IMR-90 (cell line): Measurements from ENCODE around the gene TBX3. TPM values are rescaled to one million over a fixed set of nuclear protein-coding genes. Genes with fewer than 3 reads are reported as not detected.
A peak's percentile ranks its signal among the peaks of the same experiment; 100 is the strongest.

Experiments
- ATAC-seq: fragments of 200-7000 bp; cut with Tn5 transposase; 2 replicates; pipeline ENCODE4 v1.9.1; 2020; ENCODE audit warnings: low read depth, mild to moderate bottlenecking, moderate library complexity
- BruUV-seq: library from RNA; stranded (reverse); fragments of 400-500 nt; replicated peaks from 2 replicates; lab custom pipeline; 2021; lab: Mats Ljungman, UMichigan
- CTCF ChIA-PET: fragments of 300-600 bp; formaldehyde crosslinking; extraction: SDS; loops from one replicate; lab custom pipeline; 2021; ENCODE audit warnings: antibody characterized with exemption; lab: Yijun Ruan, JAX
- POLR2A ChIA-PET: fragments of 300-600 bp; sonication (Branson Sonifier 250); formaldehyde crosslinking; loops from one replicate; lab custom pipeline; 2022; ENCODE audit warnings: antibody characterized with exemption; ENCODE audit not compliant: unreplicated experiment; lab: Charles Lee
- DNase-seq: peaks from one replicate; pipeline ENCODE4 v3.0.0; 2013
- H2AFZ ChIP-seq: replicated peaks from 2 replicates; pipeline ENCODE3; 2013; ENCODE audit warnings: low read length, mild to moderate bottlenecking; ENCODE audit not compliant: poor library complexity
- H2AK5ac ChIP-seq: 2 replicates; pipeline ENCODE4 v1.6.1; 2013; ENCODE audit warnings: low read depth, low read length, inconsistent platforms
- H2AK9ac ChIP-seq: replicated peaks from 2 replicates; pipeline ENCODE3; 2013; ENCODE audit warnings: mild to moderate bottlenecking, low read depth, low read length, moderate library complexity; ENCODE audit not compliant: poor library complexity
- H2BK120ac ChIP-seq: 2 replicates; pipeline ENCODE4 v1.6.1; 2013; ENCODE audit warnings: low read depth, low read length, inconsistent platforms
- H2BK15ac ChIP-seq: 3 replicates; pipeline ENCODE4 v1.6.1; 2013; ENCODE audit warnings: low read depth, low read length, inconsistent platforms
- H2BK20ac ChIP-seq: 2 replicates; pipeline ENCODE4 v1.6.1; 2013; ENCODE audit warnings: low read depth, mild to moderate bottlenecking, inconsistent platforms, low read length, moderate library complexity
- H2BK5ac ChIP-seq: 2 replicates; pipeline ENCODE4 v1.6.1; 2013; ENCODE audit warnings: mild to moderate bottlenecking, low read depth, low read length, inconsistent platforms; ENCODE audit not compliant: poor library complexity, severe bottlenecking
- H3K14ac ChIP-seq: replicated peaks from 2 replicates; pipeline ENCODE4 v1.6.1; 2013; ENCODE audit warnings: low read depth, low read length, inconsistent platforms
- H3K18ac ChIP-seq: 2 replicates; pipeline ENCODE4 v1.6.1; 2013; ENCODE audit warnings: low read depth, low read length, control low read depth
- H3K23ac ChIP-seq: 2 replicates; pipeline ENCODE4 v1.6.1; 2013; ENCODE audit warnings: low read depth, low read length, inconsistent platforms
- H3K27ac ChIP-seq: 2 replicates; pipeline ENCODE4 v1.5.1; 2013; ENCODE audit warnings: mild to moderate bottlenecking, control low read depth, low read length; ENCODE audit not compliant: insufficient read depth
- H3K27me3 ChIP-seq: 2 replicates; pipeline ENCODE4 v1.6.1; 2013; ENCODE audit warnings: low read length; ENCODE audit not compliant: control insufficient read depth, insufficient read depth
- H3K36me3 ChIP-seq: 2 replicates; pipeline ENCODE4 v1.6.1; 2013; ENCODE audit warnings: low read length, mixed read lengths; ENCODE audit not compliant: control insufficient read depth, insufficient read depth
- H3K4ac ChIP-seq: 2 replicates; pipeline ENCODE4 v1.6.1; 2013; ENCODE audit warnings: low read depth, low read length, inconsistent platforms
- H3K4me1 ChIP-seq: 2 replicates; pipeline ENCODE4 v1.6.1; 2013; ENCODE audit warnings: low read length, mixed read lengths; ENCODE audit not compliant: control insufficient read depth, insufficient read depth
- H3K4me2 ChIP-seq: 2 replicates; pipeline ENCODE4 v1.6.1; 2013; ENCODE audit warnings: low read depth, mild to moderate bottlenecking, control low read depth, low read length, moderate library complexity
- H3K4me3 ChIP-seq: 2 replicates; pipeline ENCODE4 v1.5.1; 2013; ENCODE audit warnings: low read depth, mild to moderate bottlenecking, control low read depth, low read length, moderate library complexity; ENCODE audit not compliant: insufficient read depth
- H3K56ac ChIP-seq: 2 replicates; pipeline ENCODE4 v1.6.1; 2013; ENCODE audit warnings: low read length, inconsistent platforms; ENCODE audit not compliant: insufficient read depth; ENCODE audit errors: extremely low read depth
- H3K79me1 ChIP-seq, 2 experiments: 2 replicates each; pipeline ENCODE4 v1.6.1; 2013; ENCODE audit warnings: low read length in 2 of 2, inconsistent platforms in 1 of 2, low read depth in 1 of 2
- H3K9ac ChIP-seq: 2 replicates; pipeline ENCODE4 v1.6.1; 2013; ENCODE audit warnings: low read depth, low read length, control low read depth
- H3K9me1 ChIP-seq: 2 replicates; pipeline ENCODE4 v1.6.1; 2013; ENCODE audit warnings: low read length, inconsistent platforms; ENCODE audit not compliant: insufficient read depth
- H3K9me3 ChIP-seq: 2 replicates; pipeline ENCODE4 v1.6.1; 2013; ENCODE audit warnings: low read length; ENCODE audit not compliant: control insufficient read depth, insufficient read depth
- H4K20me1 ChIP-seq: 2 replicates; pipeline ENCODE4 v1.6.1; 2013; ENCODE audit warnings: low read length, inconsistent platforms; ENCODE audit not compliant: insufficient read depth
- H4K5ac ChIP-seq: 2 replicates; pipeline ENCODE4 v1.6.1; 2013; ENCODE audit warnings: mild to moderate bottlenecking, low read depth, low read length, control low read depth
- H4K8ac ChIP-seq, 2 experiments: 2 replicates each; pipeline ENCODE4 v1.6.1; 2013; ENCODE audit warnings: low read depth in 2 of 2, low read length in 2 of 2, control low read depth in 1 of 2, inconsistent platforms in 1 of 2
- H4K91ac ChIP-seq: 2 replicates; pipeline ENCODE4 v1.6.1; 2013; ENCODE audit warnings: low read depth, low read length, inconsistent platforms; ENCODE audit not compliant: insufficient read depth
- BHLHE40 ChIP-seq: fragments of 150-350 bp; IDR thresholded peaks from 2 replicates; pipeline ENCODE4 v1.6.1; 2016; ENCODE audit warnings: mild to moderate bottlenecking, low read depth, low read length
- CEBPB ChIP-seq: IDR thresholded peaks from 2 replicates; pipeline ENCODE4 v1.6.1; 2012; ENCODE audit warnings: low read depth, low read length, improper control_type of control experiment
- CHD1 ChIP-seq: IDR thresholded peaks from 2 replicates; pipeline ENCODE4 v1.6.1; 2012; ENCODE audit warnings: low read depth, low read length, improper control_type of control experiment
- FOS ChIP-seq: fragments of 150-350 bp; IDR thresholded peaks from 2 replicates; pipeline ENCODE4 v1.6.1; 2016; ENCODE audit warnings: low read depth, low read length
- MAFK ChIP-seq: IDR thresholded peaks from 2 replicates; pipeline ENCODE4 v1.6.1; 2012; ENCODE audit warnings: low read depth, low read length, improper control_type of control experiment
- MAZ ChIP-seq: IDR thresholded peaks from 2 replicates; pipeline ENCODE4 v1.6.1; 2012; ENCODE audit warnings: low read depth, mild to moderate bottlenecking, low read length, improper control_type of control experiment, moderate library complexity, borderline replicate concordance
- MXI1 ChIP-seq: IDR thresholded peaks from 2 replicates; pipeline ENCODE4 v1.6.1; 2012; ENCODE audit warnings: low read depth, mild to moderate bottlenecking, low read length, moderate library complexity, borderline replicate concordance
- NFE2L2 ChIP-seq: fragments of 150-350 bp; IDR thresholded peaks from 2 replicates; pipeline ENCODE4 v1.6.1; 2016; ENCODE audit warnings: low read depth, mild to moderate bottlenecking, low read length
- POLR2A ChIP-seq: IDR thresholded peaks from 2 replicates; pipeline ENCODE4 v1.6.1; 2012; ENCODE audit warnings: mild to moderate bottlenecking, low read depth, low read length
- RAD21 ChIP-seq: IDR thresholded peaks from 2 replicates; pipeline ENCODE4 v1.6.1; 2012; ENCODE audit warnings: low read length, improper control_type of control experiment
- RCOR1 ChIP-seq: IDR thresholded peaks from 2 replicates; pipeline ENCODE4 v1.6.1; 2012; ENCODE audit warnings: mild to moderate bottlenecking, low read length, improper control_type of control experiment; ENCODE audit not compliant: insufficient replicate concordance
- RFX5 ChIP-seq: IDR thresholded peaks from 2 replicates; pipeline ENCODE4 v1.8.0; 2012; ENCODE audit warnings: low read depth, mild to moderate bottlenecking, low read length, moderate library complexity
- SMC3 ChIP-seq: fragments of 150-350 bp; IDR thresholded peaks from 2 replicates; pipeline ENCODE4 v1.6.1; 2016; ENCODE audit warnings: low read depth, mild to moderate bottlenecking, antibody characterized with exemption, low read length, moderate library complexity
- WGBS, 2 experiments: methylation state at CpG; one replicate each; pipeline versions ENCODE4 v1.1.5 to v1.1.7; 2013; ENCODE audit warnings: missing lambda C conversion rate in 2 of 2; ENCODE audit not compliant: insufficient read length in 1 of 2; ENCODE audit errors: extremely low coverage in 2 of 2; 5-methylcytosine and 5-hydroxymethylcytosine counted together
- dilution Hi-C: fragments of 300-500 bp; cut with HindIII; formaldehyde crosslinking; loops from one replicate; pipeline ENCODE4 v1.14.3; 2018; ENCODE audit warnings: low sequenced_read_pairs; ENCODE audit not compliant: unreplicated experiment
- in situ Hi-C: fragments of 300-500 bp; cut with MboI; formaldehyde crosslinking; loops from 3 replicates; pipeline ENCODE4 v1.14.3; 2019; ENCODE audit warnings: low sequenced_read_pairs, inconsistent platforms, mixed read lengths
- intact Hi-C: fragments of 100-400 bp; cut with micrococcal nuclease; formaldehyde crosslinking; loops from 2 replicates; pipeline ENCODE4 v1.10.0; 2022
- polyA plus RNA-seq, 3 experiments: library from polyadenylated mRNA; depleted of rRNA; stranded (reverse); fragments of >200 nt; gene quantifications; 2 replicates each; pipeline ENCODE4 v1.2.3, GENCODE V29; 2012; ENCODE audit warnings: low replicate concordance in 1 of 3
- total RNA-seq: library from RNA; depleted of rRNA; stranded (reverse); fragments of >200 nt; gene quantifications from 2 replicates; pipeline ENCODE4 v1.2.3, GENCODE V29; 2012
- TF ChIP-seq, protein P1 (sequence below): fragments of 150-350 bp; IDR thresholded peaks from 2 replicates; pipeline ENCODE4 v1.6.1; 2017; ENCODE audit warnings: mild to moderate bottlenecking, antibody characterized with exemption, low read length, low read depth
- TF ChIP-seq, protein P2 (sequence below): conservative IDR thresholded peaks from 2 replicates; pipeline ENCODE4 v1.5.1; 2012; ENCODE audit warnings: mild to moderate bottlenecking, low read depth, low read length, improper control_type of control experiment
- TF ChIP-seq, protein P3 (sequence below): fragments of 150-350 bp; IDR thresholded peaks from 2 replicates; pipeline ENCODE4 v1.6.1; 2016; ENCODE audit warnings: low read depth, mild to moderate bottlenecking, low read length, moderate library complexity, borderline replicate concordance

The TBX3 gene
- total and polyA plus RNA-seq, 2 of the 4 experiments (the other 2 are of a cell fraction), result 15.8 to 44.9 TPM

DNA sequence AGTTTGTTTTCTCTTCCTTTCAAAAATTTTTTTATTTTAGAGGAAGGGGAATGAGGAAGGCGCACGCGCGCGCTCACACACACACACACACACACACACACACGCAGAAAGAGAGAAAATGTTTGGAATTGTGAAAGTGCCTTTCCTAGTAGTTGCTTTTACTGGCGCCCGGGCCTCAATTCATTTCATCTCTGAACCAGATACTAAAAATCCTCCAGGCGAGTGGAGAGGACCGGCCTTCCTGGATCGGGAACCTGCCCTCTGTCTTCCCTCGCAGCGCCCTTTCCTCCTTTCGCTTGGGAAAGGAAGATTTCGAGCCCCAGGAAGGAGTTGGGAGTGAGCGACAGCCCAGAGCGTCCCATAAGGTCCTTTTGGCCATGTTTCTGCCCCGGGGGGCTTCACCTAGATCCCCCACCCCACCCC, 7.8 kb upstream of the TBX3 start:
- ChIA-PET CTCF (interaction anchor here (0.5 to 0.7 kb wide), 2 partner anchors 12 to 1061 kb away, joined by 6 read pairs; no protein-coding TSS in a partner anchor), POLR2A (interaction anchor here (0.6 to 1.0 kb wide), 5 partner anchors 53 to 242 kb away, joined by 3 to 13 read pairs (median 6); no protein-coding TSS in a partner anchor)
- Histone ChIP-seq H3K4ac (peak overlapping the region; percentile 97), H2AK9ac (peak overlapping the region; percentile 92), H3K79me1 (peaks cover 16 to 51% of the 10 kb centered on the region in 2 experiments; a peak in 3 of 4 replicates), H3K36me3 (no peaks in the 10 kb centered on the region), H2AFZ (peak overlapping the region; percentile 93), H3K27ac (peak overlapping the region; percentile 83), H3K4me2 (peak overlapping the region; percentile 96), H3K56ac (peak overlapping the region; percentile 61; the same call in 1 of the 2 replicates), H3K18ac (peak overlapping the region; percentile 84), H4K8ac (peak overlapping the region; percentile 69 to 87), H2BK15ac (peak overlapping the region; percentile 82), H3K9ac (peak overlapping the region; percentile 85), H3K4me3 (peak overlapping the region; percentile 76), H2BK5ac (peak overlapping the region; percentile 49), H4K91ac (peak overlapping the region; percentile 96), H4K5ac (peak overlapping the region; percentile 98), H3K9me1 (peaks cover 4% of the 10 kb centered on the region), H3K4me1 (peaks cover 26% of the 10 kb centered on the region), H3K9me3 (no peaks in the 10 kb centered on the region), H3K14ac (peak overlapping the region; percentile 96), H4K20me1 (no peaks in the 10 kb centered on the region), H3K23ac (peak overlapping the region; percentile 95), H3K27me3 (no peaks in the 10 kb centered on the region), H2BK20ac (peak overlapping the region; percentile 32; the same call in 1 of the 2 replicates), H2BK120ac (peak overlapping the region; percentile 93), H2AK5ac (peak overlapping the region; percentile 21)
- in situ Hi-C loops (no loop called here), dilution Hi-C loops (no loop called here), intact Hi-C loops (no loop called here)
- WGBS, 2 experiments, result 27% methylated on average over 3 of the region's 18 CpGs; no CpG with 5 or more reads in 1 of the 2 experiments
- DNase-seq (no peak), ATAC-seq (peak; percentile 24)
- no TSS peak for BruUV-seq
- TF ChIP-seq MAFK, result no peak
- TF ChIP-seq, protein P1, sequence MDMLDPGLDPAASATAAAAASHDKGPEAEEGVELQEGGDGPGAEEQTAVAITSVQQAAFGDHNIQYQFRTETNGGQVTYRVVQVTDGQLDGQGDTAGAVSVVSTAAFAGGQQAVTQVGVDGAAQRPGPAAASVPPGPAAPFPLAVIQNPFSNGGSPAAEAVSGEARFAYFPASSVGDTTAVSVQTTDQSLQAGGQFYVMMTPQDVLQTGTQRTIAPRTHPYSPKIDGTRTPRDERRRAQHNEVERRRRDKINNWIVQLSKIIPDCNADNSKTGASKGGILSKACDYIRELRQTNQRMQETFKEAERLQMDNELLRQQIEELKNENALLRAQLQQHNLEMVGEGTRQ, result no peak
- TF ChIP-seq MXI1, result no peak
- TF ChIP-seq RAD21, result no peak
- TF ChIP-seq, protein P2, sequence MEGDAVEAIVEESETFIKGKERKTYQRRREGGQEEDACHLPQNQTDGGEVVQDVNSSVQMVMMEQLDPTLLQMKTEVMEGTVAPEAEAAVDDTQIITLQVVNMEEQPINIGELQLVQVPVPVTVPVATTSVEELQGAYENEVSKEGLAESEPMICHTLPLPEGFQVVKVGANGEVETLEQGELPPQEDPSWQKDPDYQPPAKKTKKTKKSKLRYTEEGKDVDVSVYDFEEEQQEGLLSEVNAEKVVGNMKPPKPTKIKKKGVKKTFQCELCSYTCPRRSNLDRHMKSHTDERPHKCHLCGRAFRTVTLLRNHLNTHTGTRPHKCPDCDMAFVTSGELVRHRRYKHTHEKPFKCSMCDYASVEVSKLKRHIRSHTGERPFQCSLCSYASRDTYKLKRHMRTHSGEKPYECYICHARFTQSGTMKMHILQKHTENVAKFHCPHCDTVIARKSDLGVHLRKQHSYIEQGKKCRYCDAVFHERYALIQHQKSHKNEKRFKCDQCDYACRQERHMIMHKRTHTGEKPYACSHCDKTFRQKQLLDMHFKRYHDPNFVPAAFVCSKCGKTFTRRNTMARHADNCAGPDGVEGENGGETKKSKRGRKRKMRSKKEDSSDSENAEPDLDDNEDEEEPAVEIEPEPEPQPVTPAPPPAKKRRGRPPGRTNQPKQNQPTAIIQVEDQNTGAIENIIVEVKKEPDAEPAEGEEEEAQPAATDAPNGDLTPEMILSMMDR, result no peak
- no peak for TF ChIP-seq CHD1
- no peak for TF ChIP-seq FOS
- TF ChIP-seq, protein P3, sequence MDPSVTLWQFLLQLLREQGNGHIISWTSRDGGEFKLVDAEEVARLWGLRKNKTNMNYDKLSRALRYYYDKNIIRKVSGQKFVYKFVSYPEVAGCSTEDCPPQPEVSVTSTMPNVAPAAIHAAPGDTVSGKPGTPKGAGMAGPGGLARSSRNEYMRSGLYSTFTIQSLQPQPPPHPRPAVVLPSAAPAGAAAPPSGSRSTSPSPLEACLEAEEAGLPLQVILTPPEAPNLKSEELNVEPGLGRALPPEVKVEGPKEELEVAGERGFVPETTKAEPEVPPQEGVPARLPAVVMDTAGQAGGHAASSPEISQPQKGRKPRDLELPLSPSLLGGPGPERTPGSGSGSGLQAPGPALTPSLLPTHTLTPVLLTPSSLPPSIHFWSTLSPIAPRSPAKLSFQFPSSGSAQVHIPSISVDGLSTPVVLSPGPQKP, result no peak
- no peak for TF ChIP-seq BHLHE40
- no peak; the same call in 1 of the 2 replicates for TF ChIP-seq POLR2A
- no peak; the same call in 1 of the 2 replicates for TF ChIP-seq MAZ
- TF ChIP-seq SMC3, result no peak
- no peak for TF ChIP-seq NFE2L2
- TF ChIP-seq RFX5, result no peak
- no peak for TF ChIP-seq CEBPB
- TF ChIP-seq RCOR1, result no peak
